SU-DHL-6 (cell line): Measurements from ENCODE around the gene GNGT1.

ENCODE experiments used
- EZH2phosphoT487 ChIP-seq: fragments of 200-600 bp; sonication (generic), shearing (Covaris generic); conservative IDR thresholded peaks from 2 replicates; pipeline ENCODE4 v1.6.1; 2018; ENCODE audit warnings: mild to moderate bottlenecking, antibody characterized with exemption, low read length, moderate library complexity, mixed read lengths
- TF ChIP-seq, protein P1 (sequence below): fragments of 200-600 bp; sonication (generic); IDR thresholded peaks from one replicate; pipeline ENCODE4 v1.5.1; 2017; ENCODE audit warnings: antibody characterized with exemption, mild to moderate bottlenecking, low read length, moderate library complexity; ENCODE audit not compliant: insufficient read depth, poor library complexity, severe bottlenecking

DNA sequence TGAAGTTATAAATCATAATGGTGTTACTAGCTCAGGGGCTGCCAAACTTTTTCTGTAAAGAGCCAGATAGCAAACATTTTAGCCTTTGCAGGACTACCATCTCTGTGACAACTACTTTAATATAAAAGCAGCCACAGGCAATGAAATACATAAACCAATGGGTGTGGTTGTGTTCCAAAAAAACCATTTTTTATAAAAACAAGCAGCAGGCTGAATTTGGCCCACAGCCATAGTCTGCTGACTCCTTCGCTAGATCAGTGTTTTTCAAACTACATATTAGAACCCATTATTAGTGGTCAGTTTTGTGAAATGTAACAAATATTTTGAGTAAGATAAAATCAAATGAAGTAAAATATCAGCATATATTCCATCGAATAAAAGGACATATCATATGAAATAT, 28.7 kb downstream of the GNGT1 start:
- TF ChIP-seq, protein P1, sequence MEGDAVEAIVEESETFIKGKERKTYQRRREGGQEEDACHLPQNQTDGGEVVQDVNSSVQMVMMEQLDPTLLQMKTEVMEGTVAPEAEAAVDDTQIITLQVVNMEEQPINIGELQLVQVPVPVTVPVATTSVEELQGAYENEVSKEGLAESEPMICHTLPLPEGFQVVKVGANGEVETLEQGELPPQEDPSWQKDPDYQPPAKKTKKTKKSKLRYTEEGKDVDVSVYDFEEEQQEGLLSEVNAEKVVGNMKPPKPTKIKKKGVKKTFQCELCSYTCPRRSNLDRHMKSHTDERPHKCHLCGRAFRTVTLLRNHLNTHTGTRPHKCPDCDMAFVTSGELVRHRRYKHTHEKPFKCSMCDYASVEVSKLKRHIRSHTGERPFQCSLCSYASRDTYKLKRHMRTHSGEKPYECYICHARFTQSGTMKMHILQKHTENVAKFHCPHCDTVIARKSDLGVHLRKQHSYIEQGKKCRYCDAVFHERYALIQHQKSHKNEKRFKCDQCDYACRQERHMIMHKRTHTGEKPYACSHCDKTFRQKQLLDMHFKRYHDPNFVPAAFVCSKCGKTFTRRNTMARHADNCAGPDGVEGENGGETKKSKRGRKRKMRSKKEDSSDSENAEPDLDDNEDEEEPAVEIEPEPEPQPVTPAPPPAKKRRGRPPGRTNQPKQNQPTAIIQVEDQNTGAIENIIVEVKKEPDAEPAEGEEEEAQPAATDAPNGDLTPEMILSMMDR, result no peak
- no peak for TF ChIP-seq EZH2phosphoT487
